Stimulated activated CD4-positive, alpha-beta T cell treated with anti-CD3 and anti-CD28 coated beads, Interleukin-12 subunit alpha, Interleukin-12 subunit beta, amount 100 ng/mL, for 24 hours (primary cell): ENCODE results near the gene NOL7.

Experiments used
- DNase-seq, 2 experiments: peaks; one replicate each; pipeline ENCODE4 v3.0.0-alpha.2; 2020; ENCODE audit warnings: low read depth in 2 of 2

NOL7 gene

DNA sequence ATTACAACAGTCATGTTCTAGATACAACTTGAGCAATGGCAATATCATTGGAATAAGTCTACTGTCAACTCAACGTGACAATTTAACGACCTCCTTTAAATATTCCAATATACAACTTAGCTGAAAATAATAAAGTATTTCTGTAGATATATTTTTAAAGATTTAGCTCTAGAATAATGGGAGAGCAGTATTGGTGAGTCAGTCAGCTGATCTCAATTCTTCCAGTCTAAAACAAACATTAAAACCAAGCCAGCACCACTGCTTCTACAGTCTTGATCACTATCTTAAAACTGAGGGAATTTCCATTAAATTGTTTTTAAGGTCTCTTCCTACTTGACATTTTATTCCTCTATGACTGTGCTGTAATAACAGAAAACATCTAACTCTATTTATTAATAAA lies 38.2 kb downstream of the NOL7 start:
- no peak for DNase-seq

DNA sequence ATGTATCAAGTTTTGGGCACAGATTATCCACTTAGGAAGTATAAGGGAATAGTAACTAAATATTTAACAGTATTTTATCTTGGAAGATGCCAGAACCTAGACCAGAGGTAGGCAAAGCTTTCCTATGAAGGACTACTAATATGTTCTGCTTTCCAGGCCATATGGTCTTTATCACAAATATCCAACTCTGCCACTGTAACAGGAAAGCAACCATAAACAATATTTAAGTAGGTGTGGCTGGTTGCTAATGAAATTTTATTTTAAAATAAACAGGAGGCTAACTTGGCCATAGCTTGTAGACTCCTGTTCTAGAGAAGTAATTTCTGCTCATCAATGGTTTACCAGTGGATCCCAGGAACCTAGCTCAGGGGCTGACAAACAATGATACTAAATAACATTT lies 39.4 kb downstream of the NOL7 start:
- no peak for DNase-seq

DNA sequence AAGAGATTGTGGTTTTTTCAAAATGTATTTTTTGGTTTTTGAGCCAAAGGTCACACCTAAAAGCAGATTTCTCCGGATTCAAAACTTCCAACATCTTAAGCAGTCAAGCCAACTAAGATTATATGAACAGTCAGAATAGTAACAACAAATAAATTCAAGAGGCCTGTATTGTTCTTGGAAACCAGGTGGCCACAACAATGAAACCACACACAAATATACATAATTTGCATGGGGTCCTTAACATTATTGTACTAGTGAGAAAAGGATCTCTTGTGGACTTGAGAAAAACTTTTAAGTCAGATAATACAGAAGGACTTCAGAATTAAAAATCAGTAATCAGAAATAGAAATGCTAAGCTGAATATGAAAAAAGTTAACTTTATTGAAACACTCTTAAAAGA lies 40.6 kb downstream of the NOL7 start:
- no peak for DNase-seq

DNA sequence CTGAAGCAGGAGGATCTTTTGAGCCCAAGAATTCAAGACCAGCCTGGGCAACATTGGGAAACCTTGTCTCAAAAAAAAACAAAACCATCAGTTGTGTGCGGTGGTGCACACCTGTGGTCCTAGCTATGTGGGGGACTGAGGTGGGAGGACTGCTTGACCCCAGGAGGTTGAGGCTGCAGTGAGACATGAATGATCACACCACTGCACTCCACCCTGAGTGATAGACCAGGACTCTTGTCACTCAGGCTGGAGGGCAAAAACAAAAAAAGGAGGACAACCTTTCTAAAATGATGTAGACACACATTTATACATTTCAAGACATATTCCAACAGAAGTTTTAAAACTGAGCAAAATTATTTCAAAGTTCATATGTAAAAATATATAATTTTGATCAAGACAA lies 45.1 kb downstream of the NOL7 start:
- DNase-seq, result no peak

DNA sequence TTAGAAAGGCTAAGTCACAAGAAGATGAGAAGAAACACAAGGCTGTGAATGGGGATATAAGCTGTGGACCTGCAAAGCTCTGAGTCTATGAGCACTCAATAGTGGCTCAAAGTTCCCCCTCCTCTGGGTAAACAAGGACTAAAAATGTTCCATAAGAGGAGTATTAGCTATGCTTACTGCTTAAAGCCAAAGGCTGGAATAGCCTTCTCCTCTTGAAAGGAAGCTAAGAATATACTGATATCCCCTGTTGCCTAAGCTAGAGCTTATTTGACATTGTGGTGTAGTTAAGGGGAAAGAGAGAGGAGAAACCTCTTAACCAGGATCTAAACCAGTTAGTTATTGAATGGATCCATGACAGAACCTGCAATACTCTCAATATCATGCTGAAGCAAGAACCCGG lies 45.8 kb downstream of the NOL7 start:
- no peak for DNase-seq

DNA sequence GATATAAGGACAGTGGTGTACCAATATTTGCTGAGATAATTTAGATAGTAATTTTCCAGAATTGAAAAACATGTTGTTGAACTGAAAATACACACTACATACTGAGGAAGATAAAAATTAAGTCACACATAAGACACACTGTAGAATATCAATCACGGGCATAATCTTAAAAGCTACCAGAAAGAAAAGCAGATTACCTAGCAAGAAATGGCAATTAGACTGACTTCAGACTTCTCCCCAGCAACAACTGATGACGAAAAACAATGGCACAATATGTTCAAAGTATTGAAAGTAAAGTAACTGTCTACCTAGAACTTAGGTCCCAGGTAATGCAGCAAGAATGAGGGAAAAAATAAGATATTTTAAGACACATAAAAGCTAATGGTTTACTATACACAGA lies 46.5 kb downstream of the NOL7 start:
- DNase-seq, result no peak

DNA sequence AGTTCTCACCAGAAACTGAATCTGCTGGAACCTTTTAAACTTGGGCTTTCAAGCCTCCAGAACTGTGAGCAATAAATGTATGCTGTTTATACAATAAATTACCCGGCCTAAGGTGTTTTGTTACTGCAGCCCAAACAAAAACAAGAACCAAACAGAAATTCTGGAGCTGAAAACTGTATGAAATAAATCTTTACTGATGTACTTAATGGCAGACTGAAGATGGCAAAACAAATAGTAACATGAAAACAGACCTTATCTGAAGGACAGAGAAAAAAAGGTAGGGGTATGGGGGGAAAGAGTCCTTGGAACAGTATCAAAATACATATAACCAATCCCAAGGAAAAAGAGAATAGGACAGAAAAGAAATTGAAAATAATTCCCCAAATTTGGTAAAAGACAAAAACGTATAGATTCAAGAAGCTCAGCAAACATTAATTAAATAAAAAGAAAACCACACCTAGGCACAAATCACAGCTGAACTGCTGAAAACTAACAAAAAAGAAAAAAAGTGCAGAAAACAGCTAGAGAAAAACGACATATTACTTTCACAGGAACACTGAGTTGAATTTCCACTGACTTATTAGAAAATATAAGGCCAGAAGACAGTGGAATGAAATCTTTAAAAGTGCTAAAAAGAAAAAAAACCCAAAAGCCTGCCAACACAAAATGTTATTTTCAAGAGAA lies 47.7 kb downstream of the NOL7 start:
- DNase-seq, result no peak

DNA sequence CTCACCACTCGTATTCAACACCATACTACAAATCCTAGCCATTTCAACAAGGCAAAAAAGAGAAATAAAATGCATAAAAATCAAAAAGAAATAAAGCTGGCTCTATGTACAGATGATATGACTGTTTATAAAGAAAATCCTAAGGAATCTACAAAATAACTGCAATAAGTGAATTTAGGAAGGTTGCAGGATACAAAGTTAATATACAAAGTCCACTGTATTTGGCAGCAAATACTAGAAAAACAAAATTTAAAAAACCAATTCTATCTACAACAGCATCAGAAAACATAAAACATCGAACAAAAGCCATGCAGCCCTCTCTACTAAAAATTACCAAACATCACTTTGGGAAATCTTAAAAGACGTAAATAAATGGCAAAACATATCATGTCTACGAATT lies 48.9 kb downstream of the NOL7 start:
- DNase-seq, result no peak

DNA sequence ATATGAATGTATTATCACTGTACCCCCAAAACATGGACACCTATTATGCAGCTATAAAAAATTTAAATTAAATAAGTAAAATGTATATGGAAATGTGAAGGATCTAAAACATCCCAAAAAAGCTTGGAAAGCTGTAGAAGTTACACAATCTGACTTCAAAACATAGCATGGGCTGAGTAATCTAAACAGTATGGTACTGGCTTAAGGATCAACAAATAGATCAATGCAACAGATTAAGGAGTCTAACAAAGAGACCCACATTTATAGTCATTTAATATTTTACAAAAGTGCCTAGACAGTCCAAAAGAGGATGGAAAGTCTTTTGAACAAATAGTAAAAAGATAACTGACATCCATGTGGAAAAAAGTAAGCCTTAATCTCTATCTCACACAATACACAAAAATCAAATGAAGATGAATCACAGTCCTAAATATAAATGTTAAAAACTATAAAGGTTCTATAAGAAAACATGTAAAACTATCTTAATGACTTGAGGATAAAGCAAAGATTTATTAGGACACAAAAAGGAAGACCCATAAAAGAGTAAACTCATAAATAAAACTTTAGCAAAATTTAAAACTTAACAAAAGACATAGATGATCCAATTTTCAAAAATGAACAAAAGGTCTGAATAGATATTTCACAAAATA lies 49.7 kb downstream of the NOL7 start:
- no peak for DNase-seq

DNA sequence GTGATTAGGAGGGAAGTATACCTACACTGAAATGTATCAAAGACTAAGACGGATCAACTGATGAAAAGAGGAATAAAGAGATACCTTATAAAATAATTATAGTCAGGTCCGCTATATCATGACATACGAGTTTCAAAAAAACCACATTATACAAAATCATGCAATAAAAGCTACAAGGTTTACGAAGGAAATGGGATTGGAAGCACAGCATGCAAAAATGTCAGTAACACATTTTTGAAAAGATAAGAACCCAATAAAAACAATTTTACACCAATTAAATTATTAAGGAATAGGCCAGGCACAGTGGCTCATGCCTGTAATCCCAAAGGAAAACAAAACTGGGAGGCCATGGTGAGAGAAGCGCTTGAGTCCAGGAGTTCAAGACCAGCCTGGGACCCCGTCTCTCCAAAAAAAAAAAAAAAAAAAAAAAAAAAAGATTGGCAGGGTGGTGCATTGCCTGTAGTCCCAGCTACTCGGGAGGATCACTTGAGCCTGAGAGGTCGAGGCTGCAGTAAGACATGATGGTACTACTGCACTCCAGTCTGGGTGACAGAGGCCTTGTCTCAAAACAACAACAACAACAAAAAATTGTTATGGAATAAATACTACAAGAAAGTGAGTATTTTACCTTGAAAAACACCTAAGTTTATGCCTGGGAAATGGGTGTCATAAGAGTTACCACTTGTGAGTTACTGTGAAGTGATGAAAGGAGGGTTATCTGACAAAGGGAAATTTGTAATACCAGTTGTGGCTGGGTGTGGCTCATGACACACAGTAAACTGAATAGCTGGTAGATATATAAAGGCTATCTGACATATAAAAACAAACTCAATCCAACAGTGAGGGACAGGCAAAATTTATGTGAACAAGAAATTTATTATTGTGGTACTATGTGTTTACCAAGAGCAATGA lies 51.3 kb downstream of the NOL7 start:
- no peak for DNase-seq

DNA sequence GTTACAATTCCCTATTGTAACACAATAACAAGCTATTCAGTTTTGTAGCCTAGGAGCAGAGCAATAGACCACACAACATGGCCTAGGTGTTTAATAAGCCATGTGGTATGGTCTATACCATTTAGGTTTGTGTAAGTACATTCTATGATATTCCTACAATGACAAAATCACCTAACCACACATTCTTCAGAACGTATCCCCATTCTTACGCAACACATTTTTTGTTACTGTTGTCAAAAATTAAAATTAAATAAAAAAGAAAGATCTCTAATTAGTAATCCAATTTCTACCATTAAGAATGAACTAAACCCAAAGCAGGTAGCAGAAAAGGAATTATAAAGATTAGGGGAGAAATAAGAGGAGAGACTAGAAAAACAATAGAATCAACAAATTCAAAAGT lies 52.5 kb downstream of the NOL7 start:
- DNase-seq, result no peak

DNA sequence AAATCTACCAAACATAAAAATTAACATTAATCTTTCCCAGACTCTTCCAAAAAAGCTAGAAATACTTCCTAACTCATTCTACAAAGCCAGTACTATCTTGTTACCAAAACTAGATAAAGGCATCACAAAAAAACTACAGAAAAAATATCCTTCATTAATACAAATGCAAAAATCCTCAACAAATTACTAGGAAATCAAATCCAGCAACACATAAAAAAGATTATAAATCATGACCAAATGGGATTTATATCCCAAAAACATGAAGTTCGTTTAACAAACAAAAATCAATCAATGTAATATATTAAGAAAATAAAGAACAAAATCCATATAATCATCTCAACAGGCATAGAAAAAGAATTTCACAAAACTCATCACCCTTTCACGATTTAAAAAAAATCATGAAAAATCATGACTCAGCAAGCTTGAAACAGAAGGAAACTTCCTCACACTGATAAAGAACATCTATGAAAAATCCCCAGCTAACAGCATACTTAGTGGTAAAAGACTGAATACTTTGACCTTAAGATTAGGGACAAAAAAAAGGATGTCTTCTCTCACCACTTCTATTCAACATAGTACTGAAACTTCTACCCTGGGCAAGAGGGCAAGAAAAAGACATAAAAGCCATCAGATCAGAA lies 53.3 kb downstream of the NOL7 start:
- no peak for DNase-seq

DNA sequence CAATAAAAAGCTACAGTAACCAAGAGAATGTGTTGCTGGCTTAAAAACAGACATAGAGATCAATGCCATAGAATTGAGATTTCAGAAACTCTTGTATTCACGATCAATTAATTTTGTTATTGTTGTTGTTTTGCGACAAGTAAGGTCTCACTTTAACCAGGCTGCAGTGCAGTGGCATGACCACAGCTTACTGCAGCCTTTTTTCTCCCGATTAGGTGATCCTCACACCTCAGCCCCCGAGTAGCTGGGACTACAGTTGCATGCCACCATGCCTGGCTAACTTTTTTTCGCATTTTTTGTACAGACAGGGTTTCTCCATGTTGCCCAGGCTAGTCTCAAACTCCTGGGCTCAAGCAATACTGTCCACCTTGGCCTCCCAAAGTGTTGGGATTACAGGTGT lies 54.3 kb downstream of the NOL7 start:
- no peak for DNase-seq
